Astrocyte of the cerebellum (primary cell): ENCODE data around the gene NR2F1-AS1.

Source experiments
- DNase-seq: peaks from one replicate; pipeline ENCODE4 v3.0.0-alpha.2; 2011; ENCODE audit warnings: low read depth
- H3K4me3 ChIP-seq: 2 replicates; pipeline ENCODE4 v1.5.1; 2011; ENCODE audit warnings: mild to moderate bottlenecking, low read depth, low read length, moderate library complexity
- CTCF ChIP-seq: IDR thresholded peaks from 2 replicates; pipeline ENCODE4 v1.5.1; 2012; ENCODE audit warnings: low read length, low read depth, moderate library complexity, mild to moderate bottlenecking; ENCODE audit errors: missing control alignments
- in situ Hi-C: cut with HindIII; loops from 2 replicates; pipeline ENCODE4 v1.10.0; 2017; ENCODE audit warnings: low sequenced_read_pairs

The NR2F1-AS1 gene

GRCh38 chr5:93580927-93581445 lies at the start of gene NR2F1-AS1:
TSS of gene NR2F1-AS1 (minus strand) at chr5:93581219.
- DNase-seq, result no peak
- in situ Hi-C loops, result no loop called here
- no peak for TF ChIP-seq CTCF
- peak within 1 kb of the TSS; percentile 98 for H3K4me3 ChIP-seq

- TF ChIP-seq CTCF, result no peak
- in situ Hi-C loops, result no loop called here
- no peak for DNase-seq
- H3K4me3 ChIP-seq, result no peak overlapping the region
Observed at GRCh38 chr5:93626801-93627200, 45.8 kb upstream of the NR2F1-AS1 start.

GRCh38 chr5:93623153-93623552 lies 42.1 kb upstream of the NR2F1-AS1 start:
- in situ Hi-C loops, result no loop called here
- H3K4me3 ChIP-seq, result no peak overlapping the region
- DNase-seq, result no peak
- TF ChIP-seq CTCF, result no peak

- DNase-seq, result no peak
- no peak overlapping the region for H3K4me3 ChIP-seq
- no peak for TF ChIP-seq CTCF
- in situ Hi-C loops, result no loop called here
Observed at GRCh38 chr5:93622240-93622885, 41.3 kb upstream of the NR2F1-AS1 start.

GRCh38 chr5:93621327-93621798 lies 40.3 kb upstream of the NR2F1-AS1 start:
- DNase-seq, result no peak
- in situ Hi-C loops, result no loop called here
- peak overlapping the region; percentile 63 for H3K4me3 ChIP-seq
- TF ChIP-seq CTCF, result no peak

- H3K4me3 ChIP-seq, result peak overlapping the region; percentile 63
- in situ Hi-C loops, result no loop called here
- peak; percentile 8 for TF ChIP-seq CTCF
- no peak for DNase-seq
Observed at GRCh38 chr5:93620487-93621326, 39.7 kb upstream of the NR2F1-AS1 start.
